ENCODE measurements around the gene LRBA.

The LRBA gene

GRCh38 chr4:150385606-150386005 is 629.5 kb downstream of the LRBA start:
- TF ChIP-seq CTCF (IDR thresholded peaks at IDR 0.05; ENCODE audit: low read length, missing control alignments): no peak
- no peak overlapping the region for H3K4me3 ChIP-seq (replicated peaks; ENCODE audit: low read depth, low read length)

GRCh38 chr4:150384249-150384648 is 630.8 kb downstream of the LRBA start:
- no peak for TF ChIP-seq CTCF (IDR thresholded peaks at IDR 0.05; ENCODE audit: low read length, missing control alignments)
- H3K4me3 ChIP-seq (replicated peaks; ENCODE audit: low read depth, low read length): no peak overlapping the region
- DNase-seq (ENCODE audit: low read depth): no peak

More at GRCh38 chr4:150385606-150386005, 629.5 kb downstream of the LRBA start:
- DNase-seq (ENCODE audit: low read depth): peak; percentile 97

GRCh38 chr4:150382028-150382427 is 633.1 kb downstream of the LRBA start:
- H3K4me3 ChIP-seq (replicated peaks; ENCODE audit: low read depth, low read length): no peak overlapping the region
- no peak for TF ChIP-seq CTCF (IDR thresholded peaks at IDR 0.05; ENCODE audit: low read length, missing control alignments)
- DNase-seq (ENCODE audit: low read depth): peak; percentile 43

GRCh38 chr4:150381609-150382008 is 633.5 kb downstream of the LRBA start:
- TF ChIP-seq CTCF (IDR thresholded peaks at IDR 0.05; ENCODE audit: low read length, missing control alignments): no peak
- peak; percentile 42 for DNase-seq (ENCODE audit: low read depth)
- H3K4me3 ChIP-seq (replicated peaks; ENCODE audit: low read depth, low read length): no peak overlapping the region

- TF ChIP-seq CTCF (IDR thresholded peaks at IDR 0.05; ENCODE audit: low read length, missing control alignments): no peak
- H3K4me3 ChIP-seq (replicated peaks; ENCODE audit: low read depth, low read length): no peak overlapping the region
- DNase-seq (ENCODE audit: low read depth): no peak
These were observed 634.0 kb downstream of the LRBA start for GRCh38 chr4:150381036-150381435.

- DNase-seq (ENCODE audit: low read depth): peak; percentile 68
- no peak for TF ChIP-seq CTCF (IDR thresholded peaks at IDR 0.05; ENCODE audit: low read length, missing control alignments)
- H3K4me3 ChIP-seq (replicated peaks; ENCODE audit: low read depth, low read length): no peak overlapping the region
These were observed 635.6 kb downstream of the LRBA start for GRCh38 chr4:150379454-150379853.

GRCh38 chr4:150375025-150375424 is 640.1 kb downstream of the LRBA start:
- TF ChIP-seq CTCF (IDR thresholded peaks at IDR 0.05; ENCODE audit: low read length, missing control alignments): no peak

More at GRCh38 chr4:150375025-150375424, 640.1 kb downstream of the LRBA start:
- no peak overlapping the region for H3K4me3 ChIP-seq (replicated peaks; ENCODE audit: low read depth, low read length)
- no peak for DNase-seq (ENCODE audit: low read depth)

All from fibroblast of pulmonary artery (primary cell).